Endothelial cell of umbilical vein (primary cell): ENCODE data around the gene ATXN3L.

Source experiments
- CTCF ChIP-seq, 2 donors: IDR thresholded peaks; 1 replicate in 1 of 2; 2 replicates in 1 of 2; pipeline ENCODE4 v1.5.1; 2011; ENCODE audit warnings: low read length in 2 of 2, mild to moderate bottlenecking in 2 of 2, moderate library complexity in 2 of 2, control low read depth in 1 of 2, inconsistent platforms in 1 of 2, low read depth in 1 of 2; ENCODE audit not compliant: insufficient read depth in 1 of 2; ENCODE audit errors: extremely low read depth in 1 of 2
- GATA2 ChIP-seq: IDR thresholded peaks from 2 replicates; pipeline ENCODE4 v1.7.0; 2011; ENCODE audit warnings: low read depth, mild to moderate bottlenecking, moderate library complexity, mixed read lengths, low read length; ENCODE audit not compliant: insufficient read length, insufficient read depth
- MAX ChIP-seq: IDR thresholded peaks from 2 replicates; pipeline ENCODE4 v1.6.1; 2011; ENCODE audit not compliant: insufficient read depth, insufficient read length
- MYC ChIP-seq: IDR thresholded peaks from one replicate; pipeline ENCODE4 v1.6.1; 2011; ENCODE audit warnings: mild to moderate bottlenecking, low read depth, low read length
- POLR2A ChIP-seq: IDR thresholded peaks from 2 replicates; pipeline ENCODE4 v1.6.1; 2012; ENCODE audit warnings: low read depth, mild to moderate bottlenecking, control low read depth, low read length

GRCh38 chrX:13288671-13289070, 31.2 kb downstream of the ATXN3L start:
- TF ChIP-seq CTCF (IDR thresholded peaks at IDR 0.05; ENCODE audit: extremely low read depth in 1 of 2, insufficient read depth in 1 of 2, low read depth in 1 of 2, low read length in 2 of 2) (no peak), MYC (no peak), GATA2 (no peak), POLR2A (no peak), MAX (no peak)
